K562 (cell line): Measurements from ENCODE around the gene GPR153. TPM values are rescaled to one million over a fixed set of nuclear protein-coding genes. Genes with fewer than 3 reads are reported as not detected.

Experiments
- BCLAF1 ChIP-seq, 2 experiments: fragments of 450-650 bp in 1 of 2; IDR thresholded peaks; 2 replicates each; pipeline ENCODE4 v1.6.1; 2011 to 2017; ENCODE audit warnings: low read depth in 2 of 2, antibody characterized with exemption in 1 of 2, borderline replicate concordance in 1 of 2, low read length in 1 of 2, mild to moderate bottlenecking in 1 of 2, mixed read lengths in 1 of 2; ENCODE audit not compliant: control insufficient read depth in 1 of 2
- KAT8 ChIP-seq: fragments of 450-650 bp; IDR thresholded peaks from 2 replicates; pipeline ENCODE4 v1.6.1; 2016; ENCODE audit warnings: low read depth, mild to moderate bottlenecking
- SIN3B ChIP-seq: fragments of 450-650 bp; IDR thresholded peaks from 2 replicates; pipeline ENCODE4 v1.6.1; 2017; ENCODE audit warnings: low read depth, mild to moderate bottlenecking, moderate library complexity
- SMARCE1 ChIP-seq: fragments of 450-650 bp; IDR thresholded peaks from 2 replicates; pipeline ENCODE4 v1.7.1; 2016; ENCODE audit warnings: mild to moderate bottlenecking
- SPI1 ChIP-seq: IDR thresholded peaks from 2 replicates; pipeline ENCODE4 v1.6.1; 2011; ENCODE audit warnings: low read depth, low read length, control low read depth, borderline replicate concordance
- ZBTB12 ChIP-seq: fragments of 250-450 bp; sonication (Bioruptor Pico); IDR thresholded peaks from 2 replicates; pipeline ENCODE4 v1.4.0; 2020
- polyA plus RNA-seq, 8 experiments: library from polyadenylated mRNA; depleted of rRNA in 4 of 8; stranded (reverse) in 5 of 8; unstranded in 3 of 8; fragments of >200 nt; fragmentation: Nextera tagmentation in 2 of 8; fragmentation: Illumina TruSeq in 1 of 8; extraction: Ambion mirVana in 2 of 8; extraction: Trizol in 1 of 8; gene quantifications; 2 replicates each; pipeline versions ENCODE4 v1.2.1 to v1.2.3, GENCODE V29; 2011 to 2014; ENCODE audit warnings: inconsistent platforms in 1 of 8, missing spikeins in 1 of 8
- total RNA-seq, 7 experiments: library from RNA; depleted of rRNA in 6 of 7; stranded (reverse); fragments of >200 nt in 6 of 7; fragmentation: Illumina TruSeq in 2 of 7; extraction: Trizol in 2 of 7; gene quantifications; 2 replicates each; pipeline versions ENCODE4 v1.2.1 to v1.2.3, GENCODE V29; 2011 to 2021; ENCODE audit warnings: low replicate concordance in 1 of 7

GPR153 gene
- total and polyA plus RNA-seq, 9 of the 15 experiments (the other 6 are each of a cell fraction or from before 2014, with no cell fraction given): 0.01 to 1.5 (median 0.51) TPM

- TF ChIP-seq BCLAF1 (IDR thresholded peaks at IDR 0.05; ENCODE audit: borderline replicate concordance in 1 of 2, control insufficient read depth in 1 of 2, low read depth in 2 of 2, low read length in 1 of 2): no peak
- 0 out of 2 replicates have a peak, but pooled peaks have one; percentile 19 for TF ChIP-seq ZBTB12 (CRISPR knock-in tag)
- TF ChIP-seq KAT8: no peak
- TF ChIP-seq SIN3B: no peak
- TF ChIP-seq SPI1: peak; percentile 73; the same call in 1 of the 2 replicates
- peak; percentile 3; the same call in 1 of the 2 replicates for TF ChIP-seq SMARCE1
These were observed 60.6 kb downstream of the GPR153 start (continued) for GRCh38 chr1:6200188-6200809.
